NCI-H128 (cell line): ENCODE measurements around the gene KCNH4.
"Not testable (repeated sequence)": the region's sequence is repeated elsewhere in the genome, so short reads cannot be mapped to it uniquely, and the experiment has no call there.

Source experiments
- DNase-seq: peaks from one replicate; lab custom pipeline; 2025; ENCODE audit not compliant: unreplicated experiment; lab: John Stamatoyannopoulos, UW

Gene KCNH4

DNA sequence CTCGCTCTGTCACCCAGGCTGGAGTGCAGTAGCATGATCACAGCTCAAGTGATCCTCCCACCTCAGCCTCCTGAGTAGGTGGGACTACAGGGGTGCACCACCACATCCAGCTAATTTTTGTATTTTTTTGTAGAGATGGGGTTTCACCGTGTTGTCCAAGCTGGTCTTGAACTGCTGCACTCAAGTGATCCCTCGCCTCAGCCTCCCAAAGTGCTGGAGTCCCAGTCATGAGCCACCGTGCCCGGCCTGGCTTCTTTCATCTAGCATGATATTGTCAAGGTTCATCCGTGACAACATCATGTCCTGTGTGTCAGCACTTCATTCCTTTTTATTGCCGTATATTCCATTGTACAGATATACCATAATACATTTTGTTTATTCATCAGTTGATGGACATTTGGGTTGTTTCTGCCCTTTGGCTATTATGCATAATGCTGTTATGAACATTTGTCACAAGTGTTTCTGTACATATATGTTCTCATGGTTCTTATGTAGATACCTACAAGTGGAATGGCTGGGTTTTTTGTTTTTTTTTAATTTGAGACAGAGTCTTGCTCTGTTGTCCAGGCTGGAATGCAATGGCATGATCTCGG lies 16.7 kb upstream of the KCNH4 start:
- no peak for DNase-seq

DNA sequence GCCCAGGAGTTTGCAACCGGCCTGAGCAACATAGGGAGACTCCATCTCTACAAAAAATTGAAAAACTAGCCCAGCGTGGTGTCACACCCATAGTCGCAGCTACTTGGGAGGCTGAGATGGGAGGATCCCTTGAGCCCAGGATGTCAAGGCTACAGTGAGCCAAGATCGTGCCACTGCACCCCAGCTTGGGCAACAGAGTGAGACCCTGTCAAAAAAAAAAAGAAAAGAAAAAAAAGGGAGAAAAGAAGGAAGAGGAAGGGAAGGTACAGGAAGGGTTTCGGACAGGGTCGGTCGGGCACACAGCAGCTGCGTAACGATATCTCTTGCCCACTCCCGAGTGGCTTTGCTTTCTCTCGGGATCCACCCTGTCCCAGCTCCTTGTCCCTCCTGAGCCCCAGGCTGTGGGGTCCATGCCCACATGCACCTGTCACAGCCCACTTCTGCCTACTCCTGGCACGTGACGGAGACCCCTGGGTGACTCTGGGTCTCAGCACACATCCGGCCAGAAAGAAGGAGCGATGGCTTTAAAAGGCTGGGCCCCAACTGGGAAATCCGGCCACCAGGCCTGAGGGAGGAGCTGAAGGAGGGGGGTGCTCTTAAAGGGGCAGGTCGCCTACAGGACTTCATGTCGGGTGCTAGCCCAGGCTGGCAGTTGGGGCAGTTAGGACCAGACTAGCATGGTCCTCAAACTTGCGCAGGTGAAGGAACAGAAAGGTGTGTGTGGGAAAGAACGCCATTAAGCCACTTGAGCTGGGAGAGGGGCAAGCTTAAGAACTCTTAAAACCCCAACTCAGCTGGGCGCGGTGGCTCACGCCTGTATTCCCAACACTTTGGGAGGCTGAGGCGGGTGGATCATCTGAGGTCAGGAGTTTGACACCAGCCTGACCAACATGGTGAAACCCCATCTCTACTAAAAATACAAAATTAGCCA lies 13.3 kb upstream of the KCNH4 start, which contains the start of gene GHDC:
GHDC (minus strand) TSS at position 526 of the 931 bp plus-strand sequence. CDS start 913 bp downstream, outside the sequence.
- peak; percentile 22 for DNase-seq

DNA sequence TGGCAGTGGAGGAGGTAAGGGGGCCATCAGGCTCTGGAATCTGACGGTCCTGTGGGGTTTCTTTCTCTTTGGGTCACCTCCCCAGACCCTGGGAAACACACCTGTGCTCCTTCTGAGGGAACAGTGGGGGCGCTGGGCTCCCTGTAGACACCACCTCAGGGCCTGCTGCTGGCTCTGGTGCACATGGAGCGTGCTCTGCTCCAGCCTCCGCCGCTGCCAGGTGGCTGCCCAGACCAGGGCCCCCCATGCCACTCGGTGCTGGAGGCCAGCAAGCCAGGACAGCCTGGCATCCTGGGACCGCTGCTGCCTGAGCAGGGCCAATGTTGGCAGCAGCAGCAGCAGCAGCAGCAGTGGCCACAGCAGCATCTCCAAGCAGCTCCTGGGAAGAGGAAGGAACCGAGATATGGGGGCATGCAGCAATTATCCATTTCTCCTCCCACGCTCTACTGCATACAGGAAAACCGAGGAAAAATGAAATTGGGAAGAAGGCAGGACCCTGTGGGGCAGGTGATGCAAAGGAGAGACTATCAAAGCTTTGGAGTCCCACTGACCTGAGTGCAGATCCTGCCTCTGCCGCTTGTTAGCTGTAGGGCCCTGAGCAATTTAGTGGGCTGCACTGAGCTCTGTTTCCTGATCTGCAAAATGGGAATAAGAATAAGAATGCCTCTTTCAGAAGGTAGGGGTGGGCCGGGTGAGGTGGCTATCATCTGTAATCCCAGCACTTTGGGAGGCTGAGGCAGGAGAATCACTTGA lies 12.4 kb upstream of the KCNH4 start:
- DNase-seq = no peak

DNA sequence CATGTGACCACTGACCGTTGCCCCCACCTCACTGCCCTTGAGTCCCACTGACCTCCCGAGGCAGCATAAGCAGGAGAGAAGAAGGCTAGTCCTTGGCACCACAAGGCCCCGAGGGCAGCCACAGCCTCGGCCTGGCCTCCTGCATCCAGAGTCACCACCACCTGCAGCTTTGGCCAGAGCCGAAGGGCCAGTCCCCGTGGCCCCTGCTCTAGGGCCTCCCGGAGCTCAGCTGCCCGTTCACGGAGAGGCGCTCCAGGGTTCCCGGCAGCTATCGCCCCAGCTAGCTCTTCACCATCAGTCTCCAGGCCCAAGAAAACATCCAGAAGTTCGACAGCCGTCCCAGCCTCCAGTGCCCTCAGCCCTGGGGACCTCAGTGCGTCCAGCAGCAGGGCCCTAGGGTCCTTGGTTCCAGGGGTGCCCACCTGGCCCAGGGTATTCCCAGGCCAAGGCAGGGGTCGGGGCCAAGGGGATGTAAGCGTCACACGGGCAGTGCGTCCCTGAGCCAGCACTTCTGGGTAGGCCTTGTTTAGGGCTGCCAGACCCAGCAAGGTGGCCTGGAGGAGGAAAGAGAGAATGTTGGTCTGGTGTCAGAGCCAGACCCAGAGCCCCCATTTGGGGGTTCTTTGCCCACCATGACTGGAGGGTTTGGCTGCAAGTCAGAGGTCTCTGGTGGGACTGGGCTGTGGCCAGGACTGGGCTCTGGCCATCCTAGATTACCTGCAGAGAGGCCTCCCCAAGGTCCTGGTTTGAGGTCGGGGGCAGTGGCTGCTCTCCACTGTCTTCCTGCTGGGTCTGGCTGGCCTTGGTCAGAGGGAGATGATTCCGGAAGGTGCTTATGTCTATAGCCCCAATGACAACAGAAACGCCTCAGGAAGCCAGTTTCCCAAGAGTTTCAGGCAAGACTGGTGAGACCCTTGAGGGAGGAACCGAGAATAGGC lies 11.5 kb upstream of the KCNH4 start:
- DNase-seq = no peak

DNA sequence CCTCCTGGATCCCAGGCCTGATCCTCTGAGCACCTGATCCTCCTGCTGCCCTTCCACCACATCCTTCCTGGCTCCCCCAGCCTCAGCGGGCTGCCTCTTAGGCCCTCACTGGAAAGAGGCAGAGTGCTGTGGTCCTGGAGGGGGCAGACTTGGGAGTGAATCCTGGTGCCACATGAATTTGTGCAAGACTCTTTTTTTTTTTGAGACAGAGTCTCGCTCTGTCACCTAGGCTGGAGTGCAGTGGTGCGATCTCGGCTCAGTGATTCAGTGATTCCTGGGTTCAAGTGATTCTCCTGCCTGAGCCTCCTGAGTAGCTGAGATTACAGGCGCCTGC lies 10.3 kb upstream of the KCNH4 start:
- no peak for DNase-seq

DNA sequence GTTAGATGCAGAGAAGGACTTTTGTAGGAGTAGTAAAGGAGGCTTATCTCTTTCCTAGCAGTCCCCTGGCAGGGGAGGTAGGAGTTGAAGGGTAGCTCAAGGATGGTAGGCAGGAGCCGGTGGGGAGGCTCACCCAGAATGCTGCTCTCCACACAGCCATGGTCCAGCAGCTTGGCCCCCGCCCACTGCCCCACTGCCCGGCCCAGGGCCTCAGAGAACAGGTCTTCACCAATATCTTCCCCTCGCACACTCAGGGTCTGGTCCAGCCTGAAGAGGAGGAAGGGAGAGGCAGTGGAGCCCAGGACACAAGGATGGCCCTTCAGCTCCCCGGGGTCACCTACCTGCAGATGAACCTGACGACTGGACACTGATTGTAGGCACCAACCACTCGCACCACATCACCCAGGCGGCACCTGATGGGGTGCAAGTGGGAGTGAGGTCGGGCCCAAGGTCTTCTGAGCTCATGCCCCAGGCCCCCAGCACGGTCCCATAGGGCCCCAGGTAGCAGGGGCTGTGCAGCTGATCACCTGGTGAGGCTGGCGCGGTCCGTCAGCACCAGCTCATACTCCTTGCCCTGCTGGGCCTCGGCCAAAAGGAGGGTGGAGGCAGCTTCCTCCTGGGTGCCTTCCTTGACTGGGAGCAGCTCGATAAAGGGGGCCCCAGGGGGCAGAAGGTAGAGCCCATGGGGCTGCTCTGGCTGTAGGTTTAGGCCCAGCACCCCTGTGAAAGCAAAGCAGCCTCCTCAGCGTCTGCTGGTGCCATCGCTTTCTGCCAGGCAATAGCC lies 9.7 kb upstream of the KCNH4 start:
- no peak for DNase-seq

DNA sequence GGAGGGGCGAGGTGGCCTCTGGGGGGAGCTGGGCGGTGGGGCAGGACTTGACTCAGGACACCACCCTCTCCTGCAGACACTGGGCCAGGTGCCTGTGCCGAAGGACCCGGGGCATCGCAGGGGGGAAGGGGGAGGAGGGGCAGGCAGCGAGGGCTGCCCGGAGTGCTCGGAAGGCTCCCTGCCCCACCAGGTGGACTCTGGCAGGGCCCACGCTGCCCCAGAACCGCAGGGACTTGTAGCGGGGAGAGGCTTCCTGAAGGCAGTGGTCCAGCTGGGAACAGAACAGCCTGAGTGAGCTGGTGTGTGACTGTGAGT lies 8.7 kb upstream of the KCNH4 start:
- no peak for DNase-seq

DNA sequence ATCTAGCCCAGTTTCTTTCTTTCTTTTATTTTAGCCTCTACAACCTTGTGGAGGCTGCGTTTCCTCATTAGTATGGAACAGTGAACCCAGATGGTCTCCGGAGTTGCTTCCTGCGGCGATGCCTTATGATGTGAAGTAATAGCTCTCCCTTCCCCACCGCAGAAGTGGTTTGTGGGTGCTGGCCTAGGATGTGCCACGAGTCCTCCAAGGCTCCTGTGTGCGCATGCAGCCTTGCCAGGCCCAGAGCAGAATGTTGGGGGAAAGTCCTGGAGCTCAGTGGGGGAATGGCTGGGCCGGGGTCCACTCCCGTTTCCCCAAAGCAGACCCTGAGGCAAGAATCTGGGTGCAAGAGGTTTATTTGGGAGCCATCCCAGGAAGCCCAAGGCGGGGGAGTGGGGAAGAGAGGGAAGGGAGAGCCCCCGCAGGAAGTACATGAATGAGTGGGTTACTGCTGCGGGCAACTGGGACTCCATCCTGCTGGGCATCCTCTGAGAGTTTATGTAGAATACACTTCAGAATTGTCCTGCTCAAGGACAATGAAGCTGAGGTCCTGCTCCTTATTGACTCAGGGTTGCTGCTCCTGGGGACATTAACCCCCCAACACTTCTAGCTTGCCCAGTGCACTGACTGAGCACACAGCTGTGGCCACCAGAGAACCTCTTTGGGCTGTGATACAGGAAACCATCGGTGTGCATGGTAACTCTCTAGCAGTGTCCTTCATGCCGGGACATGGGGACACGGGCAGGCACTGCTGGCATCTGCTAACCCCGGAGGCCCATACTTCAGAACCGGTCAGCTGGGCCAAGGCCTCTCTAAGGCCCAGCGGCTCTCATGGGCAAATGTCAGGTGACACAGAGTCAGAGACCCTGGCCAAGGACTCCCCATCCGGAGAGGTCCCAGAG lies 8.1 kb upstream of the KCNH4 start:
- no peak for DNase-seq

DNA sequence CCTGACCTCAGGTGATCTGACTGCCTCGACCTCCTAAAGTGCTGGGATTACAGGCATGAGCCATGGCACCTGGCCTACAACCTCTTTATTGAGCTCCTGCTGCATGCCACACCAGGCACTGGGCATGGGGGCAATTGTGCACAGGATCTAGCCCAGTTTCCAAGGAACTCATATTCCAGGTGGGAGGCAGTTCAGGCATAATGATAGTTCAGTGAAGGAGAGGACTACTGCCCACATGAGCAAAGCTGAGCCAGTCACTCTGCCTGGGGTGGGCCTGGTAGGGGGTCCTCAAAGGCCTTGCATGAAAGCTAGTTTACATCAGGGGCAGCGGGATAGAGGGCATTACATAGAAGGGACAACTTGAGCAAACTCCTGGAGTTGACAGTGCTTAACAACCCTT lies 6.9 kb upstream of the KCNH4 start:
- no peak for DNase-seq

DNA sequence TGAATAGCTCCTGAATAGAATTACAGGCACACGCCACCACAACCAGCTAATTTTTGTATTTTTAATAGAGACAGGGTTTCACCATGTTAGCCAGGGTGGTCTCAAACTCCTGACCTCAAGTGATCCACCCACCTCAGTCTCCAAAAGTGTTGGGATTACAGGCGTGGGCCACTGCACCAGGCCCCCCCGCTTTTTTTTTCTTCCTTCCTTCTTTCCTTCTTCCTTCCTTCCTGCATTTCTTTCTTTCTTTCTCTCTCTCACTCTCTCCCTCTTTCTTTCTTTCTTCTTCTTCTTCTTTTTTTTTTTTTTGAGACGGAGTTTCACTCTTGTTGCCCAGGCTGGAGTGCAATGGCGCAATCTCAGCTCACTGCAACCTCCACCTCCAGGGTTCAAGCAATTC lies 5.2 kb upstream of the KCNH4 start:
- not testable (repeated sequence) for DNase-seq

DNA sequence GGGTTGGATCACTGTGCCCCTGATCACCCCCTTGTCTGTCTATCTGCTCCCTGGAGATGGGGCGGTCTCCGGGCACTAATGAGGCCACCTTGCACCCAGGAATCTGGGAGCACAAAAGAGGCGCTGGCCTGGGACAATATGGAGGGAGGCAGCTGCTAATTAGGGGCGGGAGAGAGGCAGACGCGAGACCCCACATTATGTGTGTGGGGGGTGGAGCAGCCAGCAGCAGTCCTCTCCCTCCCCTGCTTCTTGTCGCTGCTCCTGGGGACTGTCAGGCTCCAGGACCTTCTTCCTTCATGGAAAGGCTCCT lies 4.6 kb upstream of the KCNH4 start:
- no peak for DNase-seq

DNA sequence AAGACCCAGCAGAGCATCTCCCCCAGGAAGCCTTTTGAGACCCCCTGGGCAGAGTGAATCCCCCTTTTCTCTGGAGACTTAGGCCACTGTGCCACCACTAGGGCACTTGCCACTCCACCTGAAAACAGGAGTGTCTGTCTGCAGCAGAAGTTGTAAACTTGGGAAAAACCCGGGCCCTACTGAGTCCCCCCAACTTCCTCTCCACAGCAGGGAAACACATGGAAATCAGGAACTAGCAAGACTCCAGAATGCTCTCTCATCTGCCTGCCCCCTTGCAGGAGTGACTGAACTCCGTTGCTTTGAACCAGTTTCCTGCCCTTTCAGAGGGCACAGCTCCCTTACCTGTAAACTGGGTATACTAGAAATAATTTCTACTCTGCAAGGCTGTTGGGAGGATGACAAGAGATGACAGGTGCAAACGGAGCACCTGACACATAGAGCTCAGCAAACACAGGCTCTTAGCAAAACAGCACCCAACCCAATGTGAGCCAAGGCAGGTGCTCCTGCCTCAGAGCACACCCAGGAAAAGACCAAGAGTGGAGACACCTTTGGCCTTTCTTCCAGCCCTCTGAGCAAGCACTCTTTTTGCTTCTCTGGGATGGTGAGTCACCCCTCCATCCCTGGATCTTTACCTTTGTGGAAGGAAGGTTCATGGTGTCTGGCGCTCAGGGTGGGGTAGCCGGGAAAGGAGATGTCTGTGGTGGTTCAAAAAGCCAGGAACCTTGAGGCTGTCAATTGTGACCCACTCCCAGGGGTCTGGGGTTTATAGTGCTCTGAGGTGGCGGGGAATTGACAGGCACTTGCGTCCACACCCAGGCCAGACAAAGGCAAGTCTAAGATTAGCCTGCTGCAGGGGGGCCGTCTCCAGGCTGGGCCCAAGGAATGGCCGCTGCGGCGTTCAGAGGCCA lies 4.0 kb upstream of the KCNH4 start, which contains the start of gene HCRT:
HCRT (minus strand) TSS at position 740 of the 908 bp plus-strand sequence; CDS start at position 653, 87 bp downstream.
- no peak for DNase-seq

DNA sequence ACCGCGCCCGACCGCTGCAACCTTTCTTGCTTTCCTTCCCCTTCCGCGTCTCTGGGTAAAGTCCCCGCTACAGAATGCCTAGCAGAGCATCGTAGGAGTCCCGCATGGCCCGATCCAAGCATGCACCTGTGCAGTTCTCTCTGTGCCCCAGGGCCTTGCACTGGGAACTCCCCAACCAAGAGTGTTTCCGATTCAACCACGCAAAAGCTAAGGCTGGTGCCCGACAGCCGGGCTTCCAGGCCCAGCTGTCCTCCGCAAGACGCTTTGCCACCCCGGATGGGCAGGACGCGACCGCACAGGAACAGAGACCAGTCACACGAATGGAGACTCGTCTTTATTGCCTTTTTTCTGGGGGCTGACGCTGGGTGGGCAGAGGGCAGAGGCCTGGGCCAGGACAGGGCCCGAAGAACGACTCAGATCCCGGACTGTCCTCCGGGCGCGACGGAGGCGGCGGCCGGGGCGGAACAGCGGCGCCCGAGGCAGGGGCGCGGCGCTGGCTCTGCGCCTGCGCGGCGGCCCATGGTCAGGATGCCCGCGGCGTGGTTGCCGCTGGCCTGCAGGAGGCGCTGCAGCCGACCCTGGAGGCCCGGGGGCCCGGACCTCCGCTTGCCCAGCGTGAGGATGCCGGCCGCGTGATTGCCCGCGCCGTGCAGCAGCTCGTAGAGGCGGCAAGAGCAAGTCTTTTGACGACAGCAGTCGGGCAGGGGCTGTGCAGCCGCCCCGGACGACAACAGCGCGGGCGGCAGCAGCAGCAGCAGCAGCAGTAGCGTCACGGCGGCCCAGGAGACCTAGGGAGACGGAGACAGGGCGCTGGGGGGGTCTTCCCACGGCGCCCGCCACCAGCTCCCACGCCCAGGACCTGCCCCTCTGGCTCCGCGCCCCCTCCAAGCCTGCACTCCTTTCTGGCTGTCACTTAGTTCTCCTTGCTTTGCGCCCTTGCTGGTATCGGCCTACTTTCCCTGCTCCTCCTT lies 3.1 kb upstream of the KCNH4 start:
- DNase-seq = peak; percentile 6

DNA sequence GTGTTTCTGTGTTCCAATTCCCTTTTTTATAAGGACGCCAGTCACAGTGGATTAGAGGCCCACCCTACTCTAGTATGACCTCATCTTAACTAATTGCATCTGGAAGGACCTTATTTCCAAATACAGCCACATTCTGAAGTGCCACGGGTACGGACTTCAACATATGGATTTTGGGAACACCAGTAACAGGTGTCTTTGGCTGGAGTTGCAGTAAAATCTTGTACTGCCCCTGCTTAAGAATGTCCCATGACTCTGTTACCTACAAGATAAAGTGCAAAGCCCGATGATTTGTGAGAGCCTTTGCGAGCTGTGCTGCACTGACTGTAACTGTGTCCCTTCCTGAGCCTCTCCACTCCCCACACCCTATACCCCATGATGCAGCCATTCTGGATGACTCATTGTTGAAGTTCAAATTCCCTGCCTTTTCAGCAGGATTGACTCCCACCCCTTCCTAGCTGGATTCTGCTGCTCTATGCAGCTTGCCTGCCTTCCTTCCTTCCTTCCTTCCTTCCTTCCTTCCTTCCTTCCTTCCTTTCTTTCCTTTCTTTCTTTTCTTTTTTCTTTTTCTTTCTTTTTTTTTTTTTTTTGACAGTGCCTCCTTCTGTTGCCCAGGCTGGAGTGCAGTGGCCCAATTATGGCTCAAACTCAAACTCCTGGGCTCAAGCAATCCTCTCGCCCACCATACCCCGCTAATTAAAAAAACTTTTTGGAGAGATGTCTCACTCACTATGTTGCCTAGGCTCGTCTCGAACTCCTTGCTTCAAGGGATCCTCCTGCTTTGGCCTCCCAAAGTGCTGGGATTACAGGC lies 2.2 kb upstream of the KCNH4 start:
- DNase-seq = no peak

DNA sequence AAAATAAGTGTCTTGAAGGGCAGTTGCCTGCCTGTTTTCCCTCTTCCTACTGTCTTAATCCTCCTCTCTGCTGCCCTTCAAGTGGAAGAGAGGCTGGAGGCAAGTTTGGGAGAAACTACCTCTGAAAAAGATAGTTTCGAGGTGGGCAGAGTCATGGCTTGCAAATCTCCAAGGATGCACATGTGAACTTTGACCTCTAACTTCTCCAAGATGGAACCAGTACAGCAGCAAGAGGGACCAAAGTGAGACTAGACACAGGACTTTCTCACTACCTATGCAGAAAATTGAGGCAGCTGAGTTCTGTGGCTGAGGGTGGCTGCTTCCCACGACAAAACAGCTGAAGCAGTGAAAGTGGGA lies 887 bp upstream of the KCNH4 start:
- DNase-seq = no peak

DNA sequence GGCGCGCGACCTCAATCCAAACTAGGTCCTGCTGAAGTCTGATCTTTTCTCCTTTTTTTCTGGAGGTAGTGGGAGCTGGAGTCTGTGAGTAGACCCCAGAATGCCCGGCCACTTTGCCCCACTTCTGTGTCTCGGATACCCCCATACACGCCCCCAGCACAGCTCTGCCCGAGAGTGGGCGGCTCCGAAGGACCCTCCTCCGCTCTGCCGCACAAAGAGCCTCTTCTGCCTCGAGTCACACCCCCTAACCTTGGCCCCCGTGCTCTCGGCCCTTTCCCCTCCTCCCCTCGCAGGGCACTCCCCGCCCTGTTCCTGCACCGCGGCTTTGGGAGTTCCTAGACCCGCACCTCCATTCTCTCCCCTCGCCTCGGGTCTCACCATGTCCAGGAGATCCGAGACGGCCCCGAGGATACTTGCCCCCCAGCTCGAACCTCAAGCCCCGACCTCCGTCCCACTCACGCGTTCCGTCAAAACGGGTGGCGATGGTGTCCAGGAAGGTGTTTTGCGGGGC lies 476 bp downstream of the KCNH4 start:
- no peak for DNase-seq
